H1 (cell line): ENCODE data around the gene C22orf31. TPM values are rescaled to one million over a fixed set of nuclear protein-coding genes. Genes with fewer than 3 reads are reported as not detected.

Source experiments
- CTCF ChIA-PET: fragments of 300-600 bp; sonication (Branson Sonifier 250); formaldehyde crosslinking; loops from one replicate; lab custom pipeline; 2021; ENCODE audit not compliant: partially characterized antibody; lab: Charles Lee
- POLR2A ChIA-PET: fragments of 300-600 bp; sonication (Branson Sonifier 250); formaldehyde crosslinking; loops from one replicate; lab custom pipeline; 2021; ENCODE audit warnings: inconsistent platforms; ENCODE audit not compliant: partially characterized antibody; lab: Charles Lee
- DNase-seq, 2 experiments: peaks; one replicate each; pipeline versions ENCODE4 v3.0.0 to v3.0.0-alpha.2; 2010 to 2022; ENCODE audit warnings: low spot score in 2 of 2, low read depth in 1 of 2, mixed read lengths in 1 of 2
- FAIRE-seq: peaks from 2 replicates; lab custom pipeline; 2011; peaks lifted over from hg19 to GRCh38; lab: Jason Lieb, UNC
- H2AFZ ChIP-seq: 2 replicates; pipeline ENCODE4 v1.8.1; 2012; ENCODE audit warnings: low read length, inconsistent platforms
- H2AK5ac ChIP-seq: 2 replicates; pipeline ENCODE4 v1.6.1; 2013; ENCODE audit warnings: low read depth, low read length
- H2BK120ac ChIP-seq: replicated peaks from 2 replicates; pipeline ENCODE3; 2013; ENCODE audit warnings: low read depth, low read length, inconsistent platforms
- H2BK12ac ChIP-seq: 2 replicates; pipeline ENCODE4 v1.6.1; 2013; ENCODE audit warnings: low read depth, low read length
- H2BK15ac ChIP-seq: 2 replicates; pipeline ENCODE4 v1.6.1; 2013; ENCODE audit warnings: low read length
- H2BK20ac ChIP-seq: 2 replicates; pipeline ENCODE4 v1.6.1; 2013; ENCODE audit warnings: low read length
- H2BK5ac ChIP-seq: 2 replicates; pipeline ENCODE4 v1.6.1; 2013; ENCODE audit warnings: low read depth, low read length
- H3K14ac ChIP-seq: 2 replicates; pipeline ENCODE4 v1.6.1; 2013; ENCODE audit warnings: inconsistent platforms; ENCODE audit not compliant: insufficient read length
- H3K18ac ChIP-seq: 2 replicates; pipeline ENCODE4 v1.6.1; 2013; ENCODE audit warnings: low read length; ENCODE audit errors: extremely low read depth
- H3K23ac ChIP-seq: 2 replicates; pipeline ENCODE4 v1.6.1; 2013; ENCODE audit warnings: inconsistent platforms; ENCODE audit not compliant: insufficient read length
- H3K23me2 ChIP-seq: 2 replicates; pipeline ENCODE4 v1.6.1; 2013; ENCODE audit warnings: low read depth, low read length
- H3K27ac ChIP-seq: 2 replicates; pipeline ENCODE4 v1.6.1; 2011; ENCODE audit warnings: low read depth, low read length, inconsistent platforms
- H3K27me3 ChIP-seq, 4 experiments: replicated peaks in 1 of 4; 1 replicate in 1 of 4; 2 replicates in 3 of 4; pipeline versions ENCODE4 v1.6.1 to v1.8.1; 2011 to 2013; ENCODE audit warnings: low read length in 3 of 4, mild to moderate bottlenecking in 3 of 4, inconsistent platforms in 2 of 4, mixed read lengths in 2 of 4, moderate library complexity in 1 of 4; ENCODE audit not compliant: control insufficient read depth in 3 of 4, insufficient read depth in 3 of 4; ENCODE audit errors: extremely low read depth in 1 of 4
- H3K36me3 ChIP-seq, 4 experiments: 2 replicates each; pipeline versions ENCODE4 v1.6.1 to v1.8.1; 2011 to 2013; ENCODE audit warnings: mild to moderate bottlenecking in 4 of 4, low read length in 3 of 4, moderate library complexity in 2 of 4, control low read depth in 1 of 4, inconsistent platforms in 1 of 4; ENCODE audit not compliant: insufficient read depth in 4 of 4, control insufficient read depth in 2 of 4
- H3K4ac ChIP-seq: replicated peaks from 2 replicates; pipeline ENCODE3; 2013; ENCODE audit warnings: low read length, low read depth, mixed read lengths, inconsistent platforms; ENCODE audit not compliant: insufficient read length
- H3K4me1 ChIP-seq, 4 experiments: replicated peaks in 1 of 4; 1 replicate in 1 of 4; 2 replicates in 3 of 4; pipeline versions ENCODE4 v1.6.1 to v1.8.1; 2011 to 2013; ENCODE audit warnings: low read length in 3 of 4, inconsistent platforms in 2 of 4, mixed read lengths in 1 of 4; ENCODE audit not compliant: insufficient read depth in 4 of 4, control insufficient read depth in 3 of 4
- H3K4me2 ChIP-seq, 2 experiments: 2 replicates each; pipeline versions ENCODE4 v1.6.1 to v1.8.1; 2011 to 2013; ENCODE audit warnings: low read depth in 2 of 2, low read length in 2 of 2, control low read depth in 1 of 2, inconsistent platforms in 1 of 2, mild to moderate bottlenecking in 1 of 2; ENCODE audit not compliant: insufficient read depth in 1 of 2
- H3K4me3 ChIP-seq, 4 experiments: fragments of 200-600, 300-600 bp in 1 of 4; sonication (generic), shearing (Covaris generic), sonication (Bioruptor Twin) in 1 of 4; 2 replicates each; pipeline versions ENCODE4 v1.5.1 to v1.8.1; 2011 to 2016; ENCODE audit warnings: low read length in 4 of 4, low read depth in 3 of 4, control low read depth in 2 of 4, inconsistent platforms in 2 of 4, mild to moderate bottlenecking in 2 of 4, mixed read lengths in 1 of 4, moderate library complexity in 1 of 4; ENCODE audit not compliant: insufficient read depth in 2 of 4; ENCODE audit errors: extremely low read depth in 1 of 4
- H3K56ac ChIP-seq: replicated peaks from 2 replicates; pipeline ENCODE3; 2013; ENCODE audit warnings: low read depth, mild to moderate bottlenecking, mixed read lengths, low read length, inconsistent platforms; ENCODE audit not compliant: insufficient read length
- H3K79me1 ChIP-seq: 2 replicates; pipeline ENCODE4 v1.6.1; 2013; ENCODE audit warnings: low read depth, low read length, control low read depth
- H3K79me2 ChIP-seq, 2 experiments: 2 replicates each; pipeline versions ENCODE4 v1.6.1 to v1.8.1; 2012 to 2013; ENCODE audit warnings: low read length in 2 of 2, mild to moderate bottlenecking in 2 of 2, inconsistent platforms in 1 of 2; ENCODE audit not compliant: insufficient read depth in 2 of 2, control insufficient read depth in 1 of 2
- H3K9ac ChIP-seq, 4 experiments: replicated peaks in 1 of 4; 1 replicate in 1 of 4; 2 replicates in 3 of 4; pipeline versions ENCODE4 v1.6.1 to v1.8.1; 2011 to 2013; ENCODE audit warnings: low read depth in 3 of 4, low read length in 3 of 4, control low read depth in 2 of 4, mild to moderate bottlenecking in 2 of 4, moderate library complexity in 2 of 4, inconsistent platforms in 1 of 4; ENCODE audit errors: extremely low read depth in 1 of 4
- H3K9me3 ChIP-seq, 2 experiments: 2 replicates each; pipeline versions ENCODE4 v1.6.1 to v1.8.1; 2012 to 2013; ENCODE audit warnings: mild to moderate bottlenecking in 2 of 2, moderate library complexity in 2 of 2, control low read depth in 1 of 2, inconsistent platforms in 1 of 2, low read depth in 1 of 2, low read length in 1 of 2, mixed read lengths in 1 of 2; ENCODE audit not compliant: insufficient read depth in 2 of 2
- H4K20me1 ChIP-seq, 2 experiments: replicated peaks in 1 of 2; 2 replicates each; pipeline versions ENCODE3 to v1.8.1; 2011 to 2013; ENCODE audit warnings: inconsistent platforms in 2 of 2, low read length in 2 of 2, mild to moderate bottlenecking in 1 of 2; ENCODE audit not compliant: insufficient read depth in 2 of 2, control insufficient read depth in 1 of 2
- H4K5ac ChIP-seq: 2 replicates; pipeline ENCODE4 v1.6.1; 2013; ENCODE audit warnings: low read length, low read depth, mixed read lengths, inconsistent platforms; ENCODE audit not compliant: insufficient read length
- H4K8ac ChIP-seq: 2 replicates; pipeline ENCODE4 v1.8.0; 2013; ENCODE audit warnings: mild to moderate bottlenecking, moderate library complexity, low read length, inconsistent platforms; ENCODE audit not compliant: insufficient read depth; ENCODE audit errors: extremely low read depth
- H4K91ac ChIP-seq: replicated peaks from 2 replicates; pipeline ENCODE3; 2013; ENCODE audit warnings: low read length, mixed read lengths, inconsistent platforms; ENCODE audit not compliant: insufficient read length
- NANOG ChIP-seq: IDR thresholded peaks from 2 replicates; pipeline ENCODE4 v1.6.1; 2011; ENCODE audit warnings: low read length, low read depth, mild to moderate bottlenecking, inconsistent platforms; ENCODE audit not compliant: insufficient read depth, poor library complexity, severe bottlenecking
- SP4 ChIP-seq: IDR thresholded peaks from 2 replicates; pipeline ENCODE4 v1.6.1; 2012; ENCODE audit warnings: low read length, inconsistent platforms
- TAF1 ChIP-seq: IDR thresholded peaks from 2 replicates; pipeline ENCODE4 v1.6.1; 2011; ENCODE audit warnings: mild to moderate bottlenecking, low read depth, low read length
- WGBS, 2 experiments: shearing (Covaris generic) in 1 of 2; methylation state at CpG; one replicate each; pipeline versions ENCODE4 v1.1.6 to v1.1.7; 2013 to 2015; ENCODE audit warnings: low lambda C conversion rate in 2 of 2, mixed read lengths in 2 of 2, inconsistent platforms in 1 of 2, low coverage in 1 of 2, missing lambda C conversion rate in 1 of 2; ENCODE audit not compliant: insufficient replicate concordance in 2 of 2, insufficient coverage in 1 of 2, insufficient read length in 1 of 2; ENCODE audit errors: extremely low coverage in 1 of 2, missing lambda C conversion rate in 1 of 2; 5-methylcytosine and 5-hydroxymethylcytosine counted together
- polyA plus RNA-seq, 7 experiments: library from polyadenylated mRNA; depleted of rRNA in 3 of 7; stranded (reverse) in 5 of 7; unstranded in 2 of 7; fragments of >200 nt in 5 of 7; fragments of 200-250 nt in 2 of 7; gene quantifications; 1 replicate in 5 of 7; 2 replicates in 1 of 7; 4 replicates in 1 of 7; pipeline versions ENCODE4 v1.2.1 to v1.2.3, GENCODE V29; 2011 to 2013; ENCODE audit warnings: missing spikeins in 2 of 7, mixed read lengths in 2 of 7
- total RNA-seq: library from RNA; stranded (reverse); fragmentation: NEBNext Ultra II Directional; extraction: Animal tissue kit (Norgen Biotek cat#: 25700); gene quantifications from 2 replicates; pipeline ENCODE4 v1.2.1, GENCODE V29; 2021

C22orf31 gene
- total and polyA plus RNA-seq, 2 of the 8 experiments (the other 6 are each of a cell fraction or from before 2014, with no cell fraction given): not detected

GRCh38 chr22:29103121-29103520 is 41.5 kb upstream of the C22orf31 start:
- no peak overlapping the region for H2BK15ac ChIP-seq

More at GRCh38 chr22:29103121-29103520, 41.5 kb upstream of the C22orf31 start:
- no peak overlapping the region for H2AK5ac ChIP-seq
- H3K9ac ChIP-seq: no peak overlapping the region
- no peak overlapping the region for H3K56ac ChIP-seq
- no peak overlapping the region for H2BK120ac ChIP-seq
- H3K79me2 ChIP-seq: no peaks in the 10 kb centered on the region
- 75% methylated on average over 1 of the region's 1 CpG; no CpG with 5 or more reads in 1 of the 2 experiments for WGBS, 2 experiments
- H4K5ac ChIP-seq: no peak overlapping the region
- no peak overlapping the region for H3K18ac ChIP-seq
- H2BK5ac ChIP-seq: no peak overlapping the region
- H2AFZ ChIP-seq: no peak overlapping the region
- no peaks in the 10 kb centered on the region for H3K79me1 ChIP-seq
- H2BK12ac ChIP-seq: no peak overlapping the region
- H3K27ac ChIP-seq: no peak overlapping the region
- no peak overlapping the region for H3K4me3 ChIP-seq
- H3K23me2 ChIP-seq: no peaks in the 10 kb centered on the region; the same call in 1 of the 2 replicates
- no peaks in the 10 kb centered on the region for H3K27me3 ChIP-seq
- H4K8ac ChIP-seq: no peak overlapping the region
- FAIRE-seq (no peak), DNase-seq (no peak)
- H3K4ac ChIP-seq: no peak overlapping the region
- H3K4me2 ChIP-seq: no peak overlapping the region
- H4K91ac ChIP-seq: no peak overlapping the region
- no peaks in the 10 kb centered on the region for H3K9me3 ChIP-seq
- H4K20me1 ChIP-seq: no peaks in the 10 kb centered on the region
- H3K23ac ChIP-seq: no peak overlapping the region
- H2BK20ac ChIP-seq: no peak overlapping the region
- no peak for TF ChIP-seq NANOG
- no peak for TF ChIP-seq SP4
- no peak for TF ChIP-seq TAF1
- TF ChIP-seq, all 59 proteins: peak for 0
- POLR2A ChIA-PET: no interaction called here
- Histone ChIP-seq H3K4me1 (peaks cover 0 to 5% (median 3%) of the 10 kb centered on the region in 4 experiments; a peak in 3 of 7 replicates), H3K36me3 (no peaks in the 10 kb centered on the region), H3K14ac (no peak overlapping the region)
- CTCF ChIA-PET: interaction anchor here (1.2 to 1.8 kb wide), 2 partner anchors 51 to 142 kb away, joined by 3 to 5 read pairs; no protein-coding TSS in a partner anchor
